Stimulated activated CD4-positive, alpha-beta T cell treated with anti-CD3 and anti-CD28 coated beads, Interleukin-4, amount 100 ng/mL, for 1 hour (primary cell): Measurements from ENCODE around the gene GGT5.
"Not testable (repeated sequence)": the region's sequence is repeated elsewhere in the genome, so short reads cannot be mapped to it uniquely, and the experiment has no call there.

Source experiments
- DNase-seq: peaks from one replicate; pipeline ENCODE4 v3.0.0-alpha.2; 2020

The GGT5 gene

GRCh38 chr22:24231706-24232105 lies 13.2 kb downstream of the GGT5 start:
- no peak for DNase-seq

- peak; percentile 69 for DNase-seq
Observed at GRCh38 chr22:24230911-24231656, 13.8 kb downstream of the GGT5 start.

- DNase-seq = no peak
Observed at GRCh38 chr22:24225951-24226350, 18.9 kb downstream of the GGT5 start.

- no peak for DNase-seq
Observed at GRCh38 chr22:24225044-24225601, 19.8 kb downstream of the GGT5 start.

- DNase-seq = no peak
Observed at GRCh38 chr22:24224468-24224867, 20.4 kb downstream of the GGT5 start.

- no peak for DNase-seq
Observed at GRCh38 chr22:24219750-24220149, 25.1 kb downstream of the GGT5 start.

- no peak for DNase-seq
Observed at GRCh38 chr22:24217384-24217783, 27.5 kb downstream of the GGT5 start.

- no peak for DNase-seq
Observed at GRCh38 chr22:24216541-24217209, 28.2 kb downstream of the GGT5 start.

GRCh38 chr22:24214467-24215285 lies 30.2 kb downstream of the GGT5 start:
- no peak for DNase-seq

GRCh38 chr22:24213111-24213510 lies 31.8 kb downstream of the GGT5 start:
- not testable (repeated sequence) for DNase-seq

GRCh38 chr22:24211716-24212115 lies 33.2 kb downstream of the GGT5 start:
- DNase-seq = not testable (repeated sequence)

GRCh38 chr22:24210409-24210808 lies 34.5 kb downstream of the GGT5 start:
- not testable (repeated sequence) for DNase-seq

GRCh38 chr22:24209687-24210086 lies 35.2 kb downstream of the GGT5 start:
- DNase-seq = no peak

- no peak for DNase-seq
Observed at GRCh38 chr22:24209016-24209415, 35.9 kb downstream of the GGT5 start.

- DNase-seq = no peak
Observed at GRCh38 chr22:24208012-24208749, 36.7 kb downstream of the GGT5 start.

GRCh38 chr22:24207264-24208011 lies 37.4 kb downstream of the GGT5 start:
- no peak for DNase-seq

- DNase-seq = not testable (repeated sequence)
Observed at GRCh38 chr22:24206460-24207263, 38.2 kb downstream of the GGT5 start.

- DNase-seq = no peak
Observed at GRCh38 chr22:24205438-24206195, 39.3 kb downstream of the GGT5 start.

- not testable (repeated sequence) for DNase-seq
Observed at GRCh38 chr22:24203856-24204255, 41.0 kb downstream of the GGT5 start.
